HepG2 (cell line): ENCODE data around the gene PPP1R18. TPM values are rescaled to one million over a fixed set of nuclear protein-coding genes. Genes with fewer than 3 reads are reported as not detected.

Source experiments
- ARID5B ChIP-seq: IDR thresholded peaks from 2 replicates; pipeline ENCODE4 v1.4.0; 2020; ENCODE audit warnings: mild to moderate bottlenecking, missing genetic modification reagents
- EEA1 ChIP-seq: sonication (generic); formaldehyde crosslinking; IDR thresholded peaks from 2 replicates; pipeline ENCODE4 v1.5.1; 2020; ENCODE audit warnings: mild to moderate bottlenecking, missing genetic modification reagents, borderline replicate concordance
- FLYWCH1 ChIP-seq: sonication (generic); formaldehyde crosslinking; IDR thresholded peaks from 2 replicates; pipeline ENCODE4 v1.8.1; 2023; ENCODE audit warnings: mild to moderate bottlenecking, missing genetic modification reagents
- FOXJ3 ChIP-seq: sonication (generic); formaldehyde crosslinking; IDR thresholded peaks from 2 replicates; pipeline ENCODE4 v1.4.0; 2020; ENCODE audit warnings: missing genetic modification reagents, mild to moderate bottlenecking, borderline replicate concordance
- ISX ChIP-seq: sonication (generic); formaldehyde crosslinking; conservative IDR thresholded peaks from 2 replicates; pipeline ENCODE4 v1.5.0; 2020; ENCODE audit warnings: missing genetic modification reagents
- JUNB ChIP-seq: sonication (generic); formaldehyde crosslinking; IDR thresholded peaks from 2 replicates; pipeline ENCODE4 v1.8.0; 2022; ENCODE audit warnings: missing genetic modification reagents, mild to moderate bottlenecking, borderline replicate concordance
- KLF6 ChIP-seq: IDR thresholded peaks from 2 replicates; pipeline ENCODE4 v1.8.0; 2016; ENCODE audit warnings: missing biosample characterization, missing genetic modification reagents
- NR0B2 ChIP-seq: sonication (generic); formaldehyde crosslinking; IDR thresholded peaks from 2 replicates; pipeline ENCODE4 v1.4.0; 2020; ENCODE audit warnings: mild to moderate bottlenecking, missing genetic modification reagents
- RFXANK ChIP-seq: IDR thresholded peaks from 2 replicates; pipeline ENCODE4 v1.6.1; 2016
- RFXAP ChIP-seq: sonication (generic); formaldehyde crosslinking; IDR thresholded peaks from 2 replicates; pipeline ENCODE4 v1.4.0; 2020; ENCODE audit warnings: missing genetic modification reagents, borderline replicate concordance
- SSRP1 ChIP-seq: IDR thresholded peaks from 2 replicates; pipeline ENCODE4 v1.6.1; 2016; ENCODE audit warnings: control low read depth
- TEAD3 ChIP-seq: optimal IDR thresholded peaks from 2 replicates; pipeline ENCODE3; 2016; ENCODE audit warnings: borderline replicate concordance
- U2AF2 ChIP-seq: fragments of 200-400 bp; formaldehyde crosslinking; IDR thresholded peaks from 2 replicates; pipeline ENCODE4 v1.6.1; 2017; ENCODE audit warnings: low read depth, mild to moderate bottlenecking, low read length
- ZNF160 ChIP-seq: sonication (generic); formaldehyde crosslinking; IDR thresholded peaks from 2 replicates; pipeline ENCODE4 v1.8.0; 2022; ENCODE audit warnings: mild to moderate bottlenecking, inconsistent platforms, missing genetic modification reagents
- ZNF180 ChIP-seq: sonication (generic); formaldehyde crosslinking; IDR thresholded peaks from 2 replicates; pipeline ENCODE4 v1.4.0; 2020; ENCODE audit warnings: low read depth, missing genetic modification reagents, borderline replicate concordance
- ZNF260 ChIP-seq: sonication (generic); formaldehyde crosslinking; IDR thresholded peaks from 2 replicates; pipeline ENCODE4 v1.4.0; 2020; ENCODE audit warnings: missing genetic modification reagents, low read depth, mild to moderate bottlenecking, borderline replicate concordance
- ZNF639 ChIP-seq: conservative IDR thresholded peaks from 2 replicates; pipeline ENCODE4 v1.6.1; 2018; ENCODE audit warnings: missing genetic modification reagents
- ZNF740 ChIP-seq: sonication (generic); formaldehyde crosslinking; IDR thresholded peaks from 2 replicates; pipeline ENCODE4 v1.4.0; 2020; ENCODE audit warnings: missing genetic modification reagents
- ZNF75D ChIP-seq: sonication (generic); formaldehyde crosslinking; IDR thresholded peaks from 2 replicates; pipeline ENCODE4 v1.8.1; 2023; ENCODE audit warnings: missing genetic modification reagents, mild to moderate bottlenecking, borderline replicate concordance
- ZNF766 ChIP-seq: sonication (generic); formaldehyde crosslinking; IDR thresholded peaks from 2 replicates; pipeline ENCODE4 v1.5.0; 2020; ENCODE audit warnings: missing genetic modification reagents, borderline replicate concordance
- ZNF883 ChIP-seq: sonication (generic); formaldehyde crosslinking; IDR thresholded peaks from 2 replicates; pipeline ENCODE4 v1.5.1; 2020; ENCODE audit warnings: mild to moderate bottlenecking, missing genetic modification reagents; ENCODE audit errors: not compliant biosample characterization
- ZSCAN12 ChIP-seq: sonication (generic); formaldehyde crosslinking; IDR thresholded peaks from 2 replicates; pipeline ENCODE4 v1.9.0; 2021; ENCODE audit warnings: mild to moderate bottlenecking, missing genetic modification reagents
- polyA plus RNA-seq, 8 experiments: library from polyadenylated mRNA; depleted of rRNA in 3 of 8; stranded (reverse) in 7 of 8; unstranded in 1 of 8; fragments of >200 nt; fragmentation: Illumina TruSeq in 4 of 8; extraction: Trizol in 4 of 8; gene quantifications; 2 replicates each; pipeline versions ENCODE4 v1.2.1 to v1.2.3, GENCODE V29; 2011 to 2016; ENCODE audit warnings: low read depth in 4 of 8, missing spikeins in 1 of 8, mixed read lengths in 1 of 8; ENCODE audit not compliant: insufficient read depth in 1 of 8
- total RNA-seq, 5 experiments: library from RNA; depleted of rRNA; stranded (reverse); fragments of >200 nt; fragmentation: Illumina TruSeq; extraction: Trizol; gene quantifications; 2 replicates each; pipeline ENCODE4 v1.2.3, GENCODE V29; 2016; ENCODE audit warnings: low read depth in 1 of 5
- TF ChIP-seq, protein P1 (sequence below): sonication (generic); formaldehyde crosslinking; IDR thresholded peaks from 2 replicates; pipeline ENCODE4 v1.4.0; 2020; ENCODE audit warnings: missing genetic modification reagents; ENCODE audit errors: not compliant biosample characterization

PPP1R18 gene
- total and polyA plus RNA-seq, 2 of the 13 experiments (the other 11 are each of a cell fraction or from before 2014, with no cell fraction given) = 4.9 to 9.2 TPM

- no peak for TF ChIP-seq ARID5B (CRISPR knock-in tag)
- TF ChIP-seq ZNF639 = no peak
- no peak for TF ChIP-seq ZNF766 (CRISPR knock-in tag)
- no peak for TF ChIP-seq ZSCAN12 (CRISPR knock-in tag)
- peak; percentile 49; the same call in 1 of the 2 replicates for TF ChIP-seq ZNF740 (CRISPR knock-in tag)
- TF ChIP-seq KLF6 (CRISPR knock-in tag) = no peak
- 0 out of 2 replicates have a peak, but pooled peaks have one; percentile 43 for TF ChIP-seq JUNB (CRISPR knock-in tag)
- TF ChIP-seq FOXJ3 (CRISPR knock-in tag) = no peak
- TF ChIP-seq EEA1 = 0 out of 2 replicates have a peak, but pooled peaks have one; percentile 51
- peak; percentile 12 for TF ChIP-seq TEAD3 (CRISPR knock-in tag)
- 0 out of 2 replicates have a peak, but pooled peaks have one; percentile 19 for TF ChIP-seq ZNF75D
- TF ChIP-seq FLYWCH1 (CRISPR knock-in tag) = 0 out of 2 replicates have a peak, but pooled peaks have one; percentile 8
- TF ChIP-seq U2AF2 = no peak
- TF ChIP-seq, protein P1, sequence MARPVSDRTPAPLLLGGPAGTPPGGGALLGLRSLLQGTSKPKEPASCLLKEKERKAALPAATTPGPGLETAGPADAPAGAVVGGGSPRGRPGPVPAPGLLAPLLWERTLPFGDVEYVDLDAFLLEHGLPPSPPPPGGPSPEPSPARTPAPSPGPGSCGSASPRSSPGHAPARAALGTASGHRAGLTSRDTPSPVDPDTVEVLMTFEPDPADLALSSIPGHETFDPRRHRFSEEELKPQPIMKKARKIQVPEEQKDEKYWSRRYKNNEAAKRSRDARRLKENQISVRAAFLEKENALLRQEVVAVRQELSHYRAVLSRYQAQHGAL (CRISPR knock-in tag) = no peak
- no peak for TF ChIP-seq ZNF883 (CRISPR knock-in tag)
- TF ChIP-seq ZNF180 (CRISPR knock-in tag) = no peak
- no peak for TF ChIP-seq RFXANK (CRISPR knock-in tag)
- TF ChIP-seq ZNF260 (CRISPR knock-in tag) = no peak
- TF ChIP-seq ZNF160 (CRISPR knock-in tag) = no peak
- no peak for TF ChIP-seq ISX (CRISPR knock-in tag)
- 0 out of 2 replicates have a peak, but pooled peaks have one; percentile 8 for TF ChIP-seq RFXAP (CRISPR knock-in tag)
- no peak for TF ChIP-seq NR0B2
- TF ChIP-seq SSRP1 = no peak
Observed at GRCh38 chr6:30686009-30686907, at the start of gene PPP1R18 (continued).
